ENCODE results near the gene EPHA3.

DNA sequence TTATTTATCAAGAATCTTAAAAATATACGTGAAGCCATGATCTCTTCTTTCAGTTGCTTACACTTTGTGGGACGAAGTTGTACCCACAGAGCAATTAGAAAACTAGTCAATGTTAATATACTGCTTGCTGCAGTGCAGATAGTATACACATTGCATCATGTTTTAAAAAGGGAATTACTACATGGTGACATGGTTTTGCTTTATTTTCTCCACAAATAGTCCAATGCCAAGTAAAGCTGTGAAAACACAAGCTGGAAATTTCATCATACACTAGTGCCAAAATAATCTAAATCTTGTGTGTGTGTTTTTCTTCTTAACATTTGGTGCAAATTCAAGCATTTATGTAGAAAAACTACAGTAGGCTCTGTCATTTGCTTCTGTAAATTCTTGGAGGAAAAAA is 233.0 kb downstream of the EPHA3 start:
- TF ChIP-seq POLR2A (IDR thresholded peaks at IDR 0.05) = no peak
- TF ChIP-seq, protein P1, sequence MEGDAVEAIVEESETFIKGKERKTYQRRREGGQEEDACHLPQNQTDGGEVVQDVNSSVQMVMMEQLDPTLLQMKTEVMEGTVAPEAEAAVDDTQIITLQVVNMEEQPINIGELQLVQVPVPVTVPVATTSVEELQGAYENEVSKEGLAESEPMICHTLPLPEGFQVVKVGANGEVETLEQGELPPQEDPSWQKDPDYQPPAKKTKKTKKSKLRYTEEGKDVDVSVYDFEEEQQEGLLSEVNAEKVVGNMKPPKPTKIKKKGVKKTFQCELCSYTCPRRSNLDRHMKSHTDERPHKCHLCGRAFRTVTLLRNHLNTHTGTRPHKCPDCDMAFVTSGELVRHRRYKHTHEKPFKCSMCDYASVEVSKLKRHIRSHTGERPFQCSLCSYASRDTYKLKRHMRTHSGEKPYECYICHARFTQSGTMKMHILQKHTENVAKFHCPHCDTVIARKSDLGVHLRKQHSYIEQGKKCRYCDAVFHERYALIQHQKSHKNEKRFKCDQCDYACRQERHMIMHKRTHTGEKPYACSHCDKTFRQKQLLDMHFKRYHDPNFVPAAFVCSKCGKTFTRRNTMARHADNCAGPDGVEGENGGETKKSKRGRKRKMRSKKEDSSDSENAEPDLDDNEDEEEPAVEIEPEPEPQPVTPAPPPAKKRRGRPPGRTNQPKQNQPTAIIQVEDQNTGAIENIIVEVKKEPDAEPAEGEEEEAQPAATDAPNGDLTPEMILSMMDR (IDR thresholded peaks at IDR 0.05) = no peak

Measured in body of pancreas (tissue), 4 donors.